Spleen (tissue), 11 donors: ENCODE data around the gene HOXD12. TPM values are rescaled to one million over a fixed set of nuclear protein-coding genes. Genes with fewer than 3 reads are reported as not detected.

Source experiments
- DNase-seq: peaks from one replicate; pipeline ENCODE4 v3.0.0-alpha.2; 2020
- H3K27ac ChIP-seq, 8 donors: fragments of 200-600 bp; sonication (generic) in 7 of 8; 1 replicate in 4 of 8; 2 replicates in 4 of 8; pipeline versions ENCODE4 v1.5.0 to v1.8.0; 2016 to 2021; ENCODE audit warnings: inconsistent platforms in 4 of 8, mild to moderate bottlenecking in 4 of 8, moderate library complexity in 1 of 8
- H3K27me3 ChIP-seq, 7 donors: fragments of 200-600 bp; sonication (generic) in 6 of 7; replicated peaks in 1 of 7; 1 replicate in 4 of 7; 2 replicates in 3 of 7; pipeline versions ENCODE4 v1.5.0 to v1.8.0; 2016 to 2021; ENCODE audit warnings: inconsistent platforms in 3 of 7, mild to moderate bottlenecking in 1 of 7
- H3K36me3 ChIP-seq, 6 donors: fragments of 200-600 bp; sonication (generic) in 5 of 6; 1 replicate in 4 of 6; 2 replicates in 2 of 6; pipeline versions ENCODE4 v1.5.0 to v1.8.0; 2016 to 2021; ENCODE audit warnings: inconsistent platforms in 2 of 6
- H3K4me1 ChIP-seq, 6 donors: fragments of 200-600 bp; sonication (generic) in 5 of 6; 1 replicate in 3 of 6; 2 replicates in 3 of 6; pipeline versions ENCODE4 v1.5.0 to v1.8.0; 2016 to 2021; ENCODE audit warnings: inconsistent platforms in 3 of 6
- H3K4me3 ChIP-seq, 8 donors: fragments of 200-600 bp; sonication (generic) in 7 of 8; 1 replicate in 4 of 8; 2 replicates in 4 of 8; pipeline versions ENCODE4 v1.5.0 to v1.8.0; 2016 to 2021; ENCODE audit warnings: inconsistent platforms in 4 of 8, mild to moderate bottlenecking in 4 of 8, moderate library complexity in 2 of 8
- H3K9me3 ChIP-seq, 8 donors: fragments of 200-600 bp; sonication (generic) in 7 of 8; 1 replicate in 4 of 8; 2 replicates in 4 of 8; pipeline versions ENCODE4 v1.5.0 to v1.8.0; 2016 to 2021; ENCODE audit warnings: inconsistent platforms in 4 of 8
- CTCF ChIP-seq, 11 experiments: fragments of 200-600 bp in 7 of 11; fragments of 450-650 bp in 4 of 11; sonication (generic) in 4 of 11; IDR thresholded peaks in 8 of 11; conservative IDR thresholded peaks in 3 of 11; 1 replicate in 7 of 11; 2 replicates in 4 of 11; pipeline versions ENCODE4 v1.4.0 to v1.8.0; 2016 to 2021; ENCODE audit warnings: antibody characterized with exemption in 11 of 11, inconsistent platforms in 4 of 11, mild to moderate bottlenecking in 1 of 11
- POLR2A ChIP-seq, 3 donors: fragments of 450-650 bp; IDR thresholded peaks; one replicate each; pipeline ENCODE4 v1.5.1; 2017; ENCODE audit warnings: antibody characterized with exemption in 3 of 3, mild to moderate bottlenecking in 1 of 3
- POLR2AphosphoS5 ChIP-seq, 3 donors: sonication (generic); formaldehyde crosslinking; IDR thresholded peaks; one replicate each; pipeline ENCODE4 v1.5.1; 2017; ENCODE audit warnings: antibody characterized with exemption in 3 of 3
- WGBS, 5 donors: extraction: QIAGEN DNeasy Blood & Tissue Kit in 3 of 5; methylation state at CpG; one replicate each; pipeline versions ENCODE4 v1.1.5 to v1.1.7; 2013 to 2018; 5-methylcytosine and 5-hydroxymethylcytosine counted together
- intact Hi-C: fragments of 100-400 bp; cut with DNase I; formaldehyde crosslinking; loops from one replicate; pipeline ENCODE4 v1.15.0; 2023; ENCODE audit warnings: low total_unique reads
- polyA plus RNA-seq, 3 donors: library from polyadenylated mRNA; stranded (reverse); fragments of 200-250 nt; gene quantifications; one replicate each; pipeline ENCODE4 v1.2.1, GENCODE V29; 2013
- total RNA-seq, 7 donors: library from RNA; depleted of rRNA in 3 of 7; stranded (reverse); fragments of >200 nt in 3 of 7; fragmentation: NEBNext Ultra II Directional in 4 of 7; extraction: Animal tissue kit (Norgen Biotek cat#: 25700) in 4 of 7; gene quantifications; one replicate each; pipeline versions ENCODE4 v1.1.0 to v1.2.1, GENCODE V29; 2016 to 2021
- donor health status: healthy with polysubstance abuse.
- donor health status: DM: no; HTN: no; CAD: no; lungs with moderate emphysema.
- donor health status: DM: no; HTN: no; CAD: no.
- donor health status: Bipolar disorder and iron deficiency.
- donor health status: healthy.
- donor health status: DM: no; HTN: no; CAD: no.
- donor health status: DM: yes; HTN: yes; CAD: no.

HOXD12 gene
- total and polyA plus RNA-seq, 10 donors, result not detected

- Histone ChIP-seq H3K4me1 (peaks cover 0 to 25% (median 7%) of the 10 kb centered on the region in 6 donors), H3K27me3 (peaks cover 0 to 100% (median 65%) of the 10 kb centered on the region in 7 donors), H3K36me3 (no peaks in the 10 kb centered on the region), H3K27ac (no peak overlapping the region), H3K9me3 (no peaks in the 10 kb centered on the region), H3K4me3 (no peak overlapping the region)
- intact Hi-C loops, result no loop called here
- whole genome bisulfite sequencing, 5 donors, result 23 to 37% (median 30%) methylated on average over 24 to 31 of the region's 31 CpGs
- DNase-seq, result no peak
- TF ChIP-seq CTCF (IDR thresholded peaks at IDR 0.05 in 8 of 11, conservative IDR thresholded peaks at IDR 0.05 in 3 of 11) (no peak), POLR2A (IDR thresholded peaks at IDR 0.05) (no peak), POLR2AphosphoS5 (IDR thresholded peaks at IDR 0.05) (no peak)
These were observed 48.4 kb downstream of the HOXD12 start for GRCh38 chr2:176147800-176148496.

- intact Hi-C loops, result no loop called here
- peaks cover 0 to 25% (median 7%) of the 10 kb centered on the region in 6 donors for H3K4me1 ChIP-seq
- no peak for DNase-seq
- peaks cover 0 to 100% (median 64%) of the 10 kb centered on the region in 7 donors for H3K27me3 ChIP-seq
- H3K36me3 ChIP-seq, result no peaks in the 10 kb centered on the region
- H3K9me3 ChIP-seq, result no peaks in the 10 kb centered on the region
- 41 to 57% (median 49%) methylated on average over 11 of the region's 11 CpGs for WGBS, 5 donors
- TF ChIP-seq POLR2AphosphoS5 (IDR thresholded peaks at IDR 0.05) (no peak), CTCF (IDR thresholded peaks at IDR 0.05 in 8 of 11, conservative IDR thresholded peaks at IDR 0.05 in 3 of 11) (no peak), POLR2A (IDR thresholded peaks at IDR 0.05) (no peak)
- no peak overlapping the region for H3K4me3 ChIP-seq
- no peak overlapping the region for H3K27ac ChIP-seq
These were observed 49.3 kb downstream of the HOXD12 start for GRCh38 chr2:176148751-176149421.

GRCh38 chr2:176149481-176149938 is 49.9 kb downstream of the HOXD12 start:
- Histone ChIP-seq H3K27ac (no peak overlapping the region), H3K36me3 (no peaks in the 10 kb centered on the region), H3K4me1 (peaks cover 0 to 25% (median 7%) of the 10 kb centered on the region in 6 donors), H3K9me3 (no peaks in the 10 kb centered on the region), H3K4me3 (no peak overlapping the region), H3K27me3 (peaks cover 0 to 100% (median 70%) of the 10 kb centered on the region in 7 donors)
- intact Hi-C loops, result no loop called here
- DNase-seq, result no peak
- WGBS, 5 donors, result 30 to 43% (median 33%) methylated on average over 20 to 22 of the region's 22 CpGs
- TF ChIP-seq POLR2AphosphoS5 (IDR thresholded peaks at IDR 0.05) (no peak), POLR2A (IDR thresholded peaks at IDR 0.05) (no peak), CTCF (IDR thresholded peaks at IDR 0.05 in 8 of 11, conservative IDR thresholded peaks at IDR 0.05 in 3 of 11) (no peak)
